HEK293 (cell line): ENCODE results near the gene OGFRL1.

Experiments
- ZNF600 ChIP-seq: fragments of 450-650 bp; formaldehyde crosslinking; IDR thresholded peaks from 2 replicates; pipeline ENCODE4 v1.5.1; 2016; ENCODE audit warnings: missing biosample characterization, missing genetic modification characterization
- TF ChIP-seq, protein P1 (sequence below): fragments of 450-650 bp; formaldehyde crosslinking; IDR thresholded peaks from 2 replicates; pipeline ENCODE4 v1.5.1; 2016; ENCODE audit warnings: missing biosample characterization, missing genetic modification characterization

DNA sequence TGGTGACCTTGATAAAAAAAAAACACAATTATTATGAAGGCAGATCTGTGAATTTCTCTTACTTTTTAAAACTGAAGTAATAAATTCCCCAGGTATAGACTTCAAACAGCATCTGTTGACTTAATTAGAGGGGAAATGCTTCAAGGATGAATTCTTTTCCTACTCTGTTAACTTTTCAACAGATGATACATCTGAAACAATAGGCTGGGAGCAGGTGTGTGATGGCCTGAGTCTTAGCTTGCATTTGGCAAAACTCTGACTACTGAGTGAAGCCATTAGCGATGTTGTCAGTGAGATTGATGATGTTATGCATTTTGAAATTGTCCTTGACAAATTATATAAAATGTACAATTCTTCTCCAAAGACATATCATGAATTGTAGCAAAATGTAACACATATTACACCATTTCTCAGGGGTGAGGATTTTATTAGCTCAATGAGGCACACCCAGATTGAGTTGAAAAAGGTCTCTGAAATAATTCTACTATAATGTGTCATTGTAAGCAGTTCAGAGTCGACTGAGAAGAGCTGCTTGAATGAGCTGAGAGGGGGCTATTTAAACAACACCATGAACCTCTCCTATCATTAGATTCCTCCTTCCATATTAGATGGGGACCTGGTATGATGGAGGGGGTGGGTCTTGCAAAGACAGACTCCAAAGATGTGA is 39.6 kb upstream of the OGFRL1 start:
- no peak for TF ChIP-seq ZNF600 (tag by site-specific recombination)
- TF ChIP-seq, protein P1, sequence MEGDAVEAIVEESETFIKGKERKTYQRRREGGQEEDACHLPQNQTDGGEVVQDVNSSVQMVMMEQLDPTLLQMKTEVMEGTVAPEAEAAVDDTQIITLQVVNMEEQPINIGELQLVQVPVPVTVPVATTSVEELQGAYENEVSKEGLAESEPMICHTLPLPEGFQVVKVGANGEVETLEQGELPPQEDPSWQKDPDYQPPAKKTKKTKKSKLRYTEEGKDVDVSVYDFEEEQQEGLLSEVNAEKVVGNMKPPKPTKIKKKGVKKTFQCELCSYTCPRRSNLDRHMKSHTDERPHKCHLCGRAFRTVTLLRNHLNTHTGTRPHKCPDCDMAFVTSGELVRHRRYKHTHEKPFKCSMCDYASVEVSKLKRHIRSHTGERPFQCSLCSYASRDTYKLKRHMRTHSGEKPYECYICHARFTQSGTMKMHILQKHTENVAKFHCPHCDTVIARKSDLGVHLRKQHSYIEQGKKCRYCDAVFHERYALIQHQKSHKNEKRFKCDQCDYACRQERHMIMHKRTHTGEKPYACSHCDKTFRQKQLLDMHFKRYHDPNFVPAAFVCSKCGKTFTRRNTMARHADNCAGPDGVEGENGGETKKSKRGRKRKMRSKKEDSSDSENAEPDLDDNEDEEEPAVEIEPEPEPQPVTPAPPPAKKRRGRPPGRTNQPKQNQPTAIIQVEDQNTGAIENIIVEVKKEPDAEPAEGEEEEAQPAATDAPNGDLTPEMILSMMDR (tag by site-specific recombination), result no peak
